Right lung (tissue), 5 donors: ENCODE results near the gene STK32C. TPM values are rescaled to one million over a fixed set of nuclear protein-coding genes. Genes with fewer than 3 reads are reported as not detected.
"Not testable (repeated sequence)": the region's sequence is repeated elsewhere in the genome, so short reads cannot be mapped to it uniquely, and the experiment has no call there.

Experiments
- DNase-seq, 2 donors: peaks; one replicate each; pipeline ENCODE4 v3.0.0-alpha.2; 2013
- polyA plus RNA-seq, 5 donors: library from polyadenylated mRNA; unstranded; fragments of 120-200 nt; gene quantifications; one replicate each; pipeline versions ENCODE4 v1.2.1 to v1.2.3, GENCODE V29; 2013; ENCODE audit warnings: inconsistent platforms in 1 of 5, low replicate concordance in 1 of 5; ENCODE audit not compliant: insufficient read length in 5 of 5, insufficient read depth in 1 of 5

The STK32C gene
- polyA plus RNA-seq, 5 donors = 8.6 to 14.1 (median 10.5) TPM

DNA sequence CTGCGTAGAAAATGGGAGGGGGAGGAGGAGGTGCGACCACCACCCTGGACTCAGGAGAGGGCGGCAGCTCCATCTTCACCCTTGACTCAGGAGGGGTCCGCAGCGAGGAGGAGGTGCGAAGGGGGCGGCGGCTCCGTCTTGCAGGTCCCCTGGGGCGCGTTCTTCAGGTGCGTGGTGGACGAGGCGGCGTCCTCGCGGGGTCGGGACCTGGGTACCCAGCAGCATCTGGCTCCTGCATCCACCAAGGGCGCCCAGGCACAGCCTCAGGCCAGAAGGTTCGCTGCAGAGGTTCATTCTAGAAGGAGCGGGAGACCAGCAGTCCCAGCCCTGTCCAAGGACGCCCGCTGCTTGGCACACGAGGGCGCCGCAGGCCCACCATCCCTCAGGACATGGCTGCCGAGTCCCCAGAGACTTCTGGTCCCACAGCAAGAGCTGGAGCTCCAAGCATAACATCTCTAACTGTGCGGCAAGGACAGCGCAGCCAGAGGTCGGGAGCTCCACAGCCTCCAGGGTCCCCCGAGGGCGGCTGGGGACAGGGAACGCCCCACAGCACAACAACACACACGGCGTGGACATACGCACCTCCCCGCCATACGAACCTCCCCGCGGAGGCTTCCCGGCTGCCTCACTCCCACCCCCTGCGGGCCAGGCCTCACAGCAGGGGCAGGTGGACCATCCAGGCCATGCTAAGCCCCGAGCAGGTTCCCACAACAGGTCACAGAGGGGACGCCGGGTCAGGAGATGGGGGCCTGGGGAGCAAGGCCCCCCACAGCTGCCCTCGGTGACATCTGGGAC is 137.8 kb downstream of the STK32C start:
- no peak for DNase-seq

DNA sequence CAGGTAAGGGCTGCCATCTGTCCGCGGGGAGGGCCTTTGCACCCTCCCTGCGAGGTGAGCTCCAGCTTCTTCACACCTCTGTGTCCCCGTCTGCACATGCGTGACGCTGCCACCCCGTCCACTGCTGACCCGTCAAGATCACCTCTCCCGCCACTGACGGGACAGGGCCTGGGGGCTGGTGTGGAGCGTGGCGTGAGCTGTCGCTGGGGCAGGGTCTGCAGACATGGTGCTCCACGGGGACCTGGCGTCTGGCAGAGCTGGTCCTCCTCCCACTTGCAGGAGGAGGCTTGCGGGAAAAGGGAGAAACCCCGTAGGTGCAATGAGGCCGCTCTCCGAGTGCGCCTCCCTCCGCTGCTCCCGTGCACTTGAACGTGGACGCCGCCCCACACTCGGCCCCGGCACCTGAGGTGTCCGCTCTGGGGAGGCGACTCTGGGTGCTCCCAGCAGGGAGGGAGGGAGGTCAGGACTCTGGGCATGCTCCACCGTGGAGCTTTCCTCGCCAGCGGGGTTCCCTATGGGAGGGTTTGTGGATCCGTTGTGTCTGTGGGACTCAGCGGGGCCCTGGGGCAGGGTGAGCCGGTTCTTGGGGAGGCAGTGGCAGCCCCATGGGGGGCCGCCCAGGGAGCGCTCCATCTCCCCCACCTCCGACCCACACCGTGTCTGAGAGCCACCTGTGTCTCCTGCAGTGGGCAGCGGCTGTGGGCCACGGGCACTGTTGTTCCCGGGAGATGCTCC is 138.6 kb downstream of the STK32C start:
- no peak for DNase-seq

DNA sequence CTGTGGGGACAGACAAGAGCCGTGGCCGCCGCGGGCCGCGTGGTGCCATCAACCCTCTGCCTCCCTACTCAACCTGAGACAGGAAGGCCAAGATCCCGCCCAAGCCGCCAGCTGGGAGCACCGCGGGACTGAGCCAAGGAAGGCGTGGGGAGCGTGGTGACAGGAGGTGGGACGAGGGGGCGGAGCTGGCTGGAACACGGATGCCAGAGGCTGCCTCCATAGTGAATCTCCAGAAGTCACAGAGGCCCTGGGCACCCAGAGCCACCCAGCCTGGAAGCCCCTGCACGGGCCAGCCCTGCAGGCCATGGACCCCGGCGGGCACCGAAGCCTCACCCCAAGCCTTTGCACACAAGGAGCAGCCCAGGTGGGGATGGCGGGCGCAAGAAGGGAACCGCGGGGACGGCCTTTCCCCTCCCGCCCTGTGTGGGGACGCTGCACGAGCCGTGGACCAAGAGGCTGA is 139.1 kb downstream of the STK32C start:
- DNase-seq = no peak

DNA sequence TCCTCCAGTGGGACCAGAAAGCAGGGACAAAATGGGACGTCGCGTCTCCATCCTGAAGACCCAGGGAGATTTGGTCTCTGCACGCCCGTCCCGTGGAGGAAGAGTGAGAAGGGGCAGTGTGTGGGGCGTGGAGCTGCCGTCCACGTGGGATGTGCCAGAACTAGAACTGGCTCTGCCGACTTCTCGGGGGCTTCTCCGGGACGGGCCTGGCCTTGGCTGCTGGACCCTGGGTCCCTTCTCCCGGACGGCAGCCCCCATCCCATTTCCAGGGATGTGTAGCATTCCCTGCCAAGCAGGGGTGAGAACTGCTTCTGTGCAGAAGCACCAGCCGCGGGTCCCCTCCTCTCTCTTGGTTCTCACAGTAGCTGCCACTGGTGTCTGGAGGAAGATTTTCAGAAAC is 139.8 kb downstream of the STK32C start:
- DNase-seq = no peak

DNA sequence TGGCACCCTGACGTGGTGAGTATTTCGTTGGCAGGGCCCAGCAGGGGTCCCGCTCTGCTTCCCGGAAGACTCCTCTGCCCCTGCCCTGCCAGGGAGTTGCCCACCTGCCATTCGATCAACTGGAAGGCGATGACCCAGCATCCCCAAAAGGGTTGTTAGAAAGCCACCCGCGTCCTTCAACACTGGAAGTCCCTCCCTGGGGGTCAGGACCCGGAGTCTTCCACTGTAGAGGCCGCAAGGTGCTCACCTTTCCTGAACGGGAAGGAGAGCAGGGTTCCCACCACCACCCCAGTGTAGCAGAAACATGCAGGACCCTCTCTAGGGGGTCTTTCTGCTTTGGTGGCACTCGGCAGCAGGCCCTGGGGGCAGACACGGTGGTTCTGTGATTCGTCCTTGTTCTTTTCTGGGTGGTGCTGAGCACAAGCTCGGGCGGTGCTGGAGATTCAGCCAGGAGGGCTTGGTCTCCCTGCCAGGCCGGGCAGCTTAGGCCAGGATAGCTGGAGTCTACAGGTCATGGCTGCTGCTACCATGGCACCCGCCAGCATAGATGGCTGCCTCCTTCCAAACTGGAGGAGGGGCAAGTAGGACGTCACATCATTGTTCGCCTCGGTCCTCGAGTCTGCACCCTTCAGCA is 140.6 kb downstream of the STK32C start:
- DNase-seq = no peak

DNA sequence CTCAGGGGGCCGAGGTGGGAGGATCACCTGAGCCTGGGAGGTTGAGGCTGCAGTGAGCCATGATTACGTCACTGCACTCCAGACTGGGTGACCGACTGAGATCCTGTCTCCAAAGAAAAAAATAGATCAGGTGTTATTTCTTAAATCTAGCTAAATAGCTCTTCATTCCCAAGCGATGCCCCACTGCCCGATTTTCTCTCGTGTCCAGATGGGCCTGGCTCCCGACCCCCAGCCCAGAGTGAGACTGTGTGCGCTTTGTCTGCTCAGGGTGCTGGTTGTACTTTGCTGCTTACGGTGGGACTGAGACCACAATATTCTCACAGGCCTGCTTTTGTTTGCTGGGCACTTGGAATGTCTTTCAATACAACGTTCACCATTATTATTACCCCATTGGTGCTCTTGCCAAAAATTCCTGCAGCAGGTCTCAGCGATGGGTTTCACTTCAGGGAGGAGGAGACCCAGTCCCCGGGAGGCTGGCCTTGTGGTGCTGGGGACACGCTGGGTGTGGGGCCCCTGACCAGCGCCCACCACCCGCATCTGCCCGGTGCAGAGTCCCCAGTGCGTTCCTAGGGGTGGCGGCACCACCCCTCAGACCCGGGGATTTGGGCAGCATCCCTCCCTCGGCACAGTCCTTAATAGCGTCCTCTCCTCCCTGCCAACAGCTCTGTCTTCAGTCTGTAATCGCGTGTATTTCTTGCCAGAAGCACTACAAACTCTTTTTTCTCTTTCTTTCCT is 141.4 kb downstream of the STK32C start:
- DNase-seq = no peak

DNA sequence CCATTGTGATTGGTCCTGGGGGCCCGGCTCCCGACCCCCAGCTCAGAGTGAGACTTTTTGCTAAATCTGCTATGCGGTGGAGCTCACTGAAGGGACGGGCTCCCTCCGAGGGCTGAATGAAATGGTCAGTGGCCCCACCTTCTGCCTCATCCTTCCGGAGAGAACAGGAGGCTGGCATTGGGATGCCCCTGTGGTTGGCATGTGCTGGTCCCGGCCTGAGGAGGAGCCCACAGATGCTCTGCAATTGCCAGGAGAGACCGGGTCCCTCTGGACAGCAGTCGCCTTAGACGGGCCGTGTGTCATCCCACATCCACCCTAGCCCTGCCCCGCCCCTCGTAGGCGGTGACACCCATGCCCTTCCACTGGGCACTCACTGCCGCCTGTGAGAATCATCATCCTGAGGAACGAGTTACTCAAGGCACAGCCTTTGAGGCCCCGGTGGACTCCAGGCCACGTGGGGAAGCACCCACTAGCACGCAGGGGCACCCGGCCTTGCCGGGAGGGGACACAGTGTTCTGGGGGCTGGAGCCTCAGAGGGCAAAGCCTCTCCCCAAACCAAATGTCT is 142.3 kb downstream of the STK32C start:
- no peak for DNase-seq

DNA sequence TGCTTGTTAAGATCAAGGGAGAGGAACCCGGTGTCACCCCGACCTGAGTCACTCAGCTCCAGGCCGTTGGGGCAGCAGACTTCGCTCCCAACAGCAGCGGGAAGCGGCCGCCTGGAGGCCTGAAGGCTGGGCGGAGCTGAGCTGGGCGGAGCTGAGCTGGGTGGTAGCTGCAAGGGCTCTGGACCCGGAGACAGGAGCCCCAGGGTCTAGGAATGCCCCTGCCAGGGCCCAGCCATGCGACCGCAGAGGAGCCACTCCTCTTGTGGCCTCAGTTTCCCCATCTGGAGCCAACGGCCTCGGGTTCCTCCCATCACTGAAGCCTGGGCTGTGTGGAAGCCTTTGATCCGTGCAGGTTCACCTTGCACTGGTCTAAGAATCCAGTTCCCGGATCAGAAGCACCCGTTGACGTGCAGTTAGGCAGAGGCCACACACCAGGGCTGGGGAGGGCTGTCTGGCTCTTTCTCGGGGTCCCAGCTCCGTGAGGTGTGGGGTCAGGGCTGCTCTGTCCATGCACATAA is 142.9 kb downstream of the STK32C start:
- DNase-seq = no peak

DNA sequence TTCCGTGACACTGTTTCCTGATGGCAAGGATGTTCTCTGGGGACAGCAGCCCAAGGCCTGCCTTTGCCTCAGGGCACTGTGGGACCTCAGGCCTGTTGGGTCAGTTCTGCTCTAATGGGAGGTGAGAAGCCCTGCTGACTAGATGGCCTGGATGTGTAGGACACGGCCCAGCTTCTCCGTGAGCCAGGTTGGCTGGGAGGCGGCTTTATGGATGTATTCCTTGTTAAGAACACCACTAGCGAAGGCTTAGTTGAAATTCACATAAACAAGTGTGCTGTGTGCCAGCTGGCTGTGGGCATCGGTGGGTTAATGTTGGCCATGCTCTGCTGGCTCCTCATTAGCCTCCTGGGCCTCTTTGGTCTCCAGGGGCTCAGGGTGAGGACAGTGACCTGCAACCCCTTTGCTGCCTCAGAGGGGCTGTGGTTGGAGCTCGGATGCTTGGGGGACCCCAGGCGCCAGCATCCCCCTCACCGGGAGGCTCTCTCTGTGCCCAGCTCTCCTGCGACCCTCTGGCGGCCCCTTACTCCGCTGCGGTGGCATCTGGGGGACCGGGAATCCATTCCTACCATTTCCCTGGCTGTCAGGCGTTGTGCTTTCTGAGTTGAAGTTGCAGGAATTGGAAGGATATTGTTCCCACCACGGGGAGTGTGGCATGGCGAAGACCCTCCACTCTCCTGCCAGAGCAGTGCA is 143.8 kb downstream of the STK32C start:
- no peak for DNase-seq

DNA sequence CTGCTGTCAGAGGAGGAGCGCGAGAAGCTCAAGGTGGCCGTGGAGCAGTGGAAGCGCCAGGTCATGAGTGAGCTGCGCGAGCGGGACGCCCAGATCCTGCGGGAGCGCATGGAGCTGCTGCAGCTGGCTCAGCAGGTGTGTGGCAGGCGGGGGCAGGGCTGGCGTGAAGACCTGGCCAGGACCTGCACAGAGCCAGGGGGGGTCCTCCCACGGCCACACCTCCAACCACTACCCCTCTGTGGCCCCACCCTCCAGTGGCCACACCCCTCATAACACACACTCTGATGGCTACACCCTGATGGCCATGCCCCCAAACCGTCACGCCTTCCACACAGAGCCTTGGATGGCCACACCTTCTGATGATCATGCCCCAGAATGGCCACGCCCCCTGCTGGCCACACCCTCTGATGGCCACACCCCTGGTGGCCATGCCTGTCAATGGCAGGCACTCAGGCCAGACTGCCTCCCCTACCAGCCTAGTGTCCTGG is 144.4 kb downstream of the STK32C start:
- DNase-seq = no peak

DNA sequence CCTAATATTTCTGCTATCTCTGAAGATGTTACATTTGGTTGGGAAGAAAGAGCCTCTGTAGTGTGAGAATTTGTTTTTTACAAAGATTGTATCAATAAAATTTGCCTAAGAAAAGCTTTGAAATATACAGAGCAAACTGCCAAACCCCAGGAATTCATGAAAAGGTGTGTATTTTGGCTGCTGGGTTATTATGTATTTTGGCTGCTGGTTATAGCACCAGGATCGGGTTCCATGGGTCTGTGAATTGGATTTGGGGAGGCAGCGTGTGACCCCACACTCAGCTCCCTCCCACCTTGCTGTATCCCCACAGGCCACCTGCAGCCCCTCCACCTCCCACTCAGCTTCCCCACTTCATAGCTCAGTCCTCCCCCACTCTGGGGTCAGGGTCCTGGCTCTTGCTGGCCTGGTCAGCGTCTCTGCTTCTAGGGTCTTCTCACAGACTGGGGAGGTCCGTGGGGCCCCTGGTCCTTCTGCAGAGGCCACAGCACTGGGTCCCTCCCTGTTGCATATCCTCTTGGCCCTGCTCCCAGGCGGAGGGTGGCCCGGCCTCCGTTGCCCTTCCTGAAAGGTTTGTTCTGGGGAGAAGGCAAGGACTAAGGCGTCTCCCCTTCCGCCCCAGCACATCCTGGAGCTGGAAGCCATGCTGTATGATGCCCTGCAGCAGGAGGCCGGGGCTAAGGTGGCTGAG is 145.0 kb downstream of the STK32C start:
- no peak for DNase-seq

DNA sequence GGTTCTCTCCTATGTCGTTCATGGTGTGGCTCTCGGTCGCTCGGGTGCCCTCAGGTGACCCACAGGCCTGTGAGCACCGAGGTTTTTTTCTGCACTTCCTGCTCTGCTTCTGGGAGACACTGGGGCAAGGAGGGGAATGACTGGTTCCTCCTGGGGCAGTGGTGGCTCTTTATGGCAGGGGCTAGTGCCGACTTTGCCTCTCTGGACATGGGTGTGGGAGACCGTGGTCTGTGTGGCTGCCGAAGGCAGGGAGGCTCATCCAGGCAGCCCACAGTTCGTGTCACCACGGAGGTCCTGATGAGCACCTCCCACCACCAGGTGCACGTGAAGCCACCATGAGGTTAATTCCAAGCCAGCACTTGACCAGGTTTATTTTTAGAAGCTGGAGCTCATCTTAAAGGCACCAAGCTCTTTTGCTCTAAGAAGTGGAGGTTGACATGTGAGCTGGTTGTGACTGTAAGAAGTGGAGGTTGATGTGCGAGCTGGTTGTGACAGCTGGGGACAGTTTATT is 145.7 kb downstream of the STK32C start:
- no peak for DNase-seq

DNA sequence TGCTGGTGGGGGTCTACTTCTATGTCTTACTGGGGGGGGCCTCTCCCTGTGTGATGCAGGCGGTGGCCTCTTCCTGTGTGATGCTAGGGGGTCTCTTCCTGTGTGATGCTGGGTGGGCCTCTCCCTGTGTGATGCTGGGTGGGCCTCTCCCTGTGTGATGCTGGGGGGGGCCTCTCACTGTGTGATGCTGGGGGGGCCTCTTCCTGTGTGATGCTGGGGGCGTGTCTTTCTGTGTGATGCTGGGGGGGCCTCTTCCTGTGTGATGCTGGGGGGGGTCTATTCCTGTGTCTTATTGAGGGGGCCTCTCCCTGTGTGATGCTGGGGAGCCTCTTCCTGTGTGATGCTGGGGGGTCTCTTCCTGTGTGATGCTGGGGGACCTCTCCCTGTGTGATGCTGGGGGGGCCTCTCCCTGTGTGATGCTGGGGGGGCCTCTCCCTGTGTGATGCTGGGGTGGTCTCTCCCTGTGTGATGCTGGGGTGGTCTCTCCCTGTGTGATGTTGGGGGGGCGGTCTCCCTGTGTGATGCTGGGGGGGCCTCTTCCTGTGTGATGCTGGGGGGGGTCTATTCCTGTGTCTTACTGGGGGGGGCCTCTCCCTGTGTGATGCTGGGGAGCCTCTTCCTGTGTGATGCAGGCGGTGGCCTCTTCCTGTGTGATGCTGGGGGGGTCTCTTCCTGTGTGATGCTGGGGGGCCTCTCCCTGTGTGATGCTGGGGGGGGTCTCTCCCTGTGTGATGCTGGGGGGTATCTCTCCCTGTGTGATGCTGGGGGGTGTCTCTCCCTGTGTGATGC is 146.7 kb downstream of the STK32C start:
- DNase-seq = not testable (repeated sequence)

DNA sequence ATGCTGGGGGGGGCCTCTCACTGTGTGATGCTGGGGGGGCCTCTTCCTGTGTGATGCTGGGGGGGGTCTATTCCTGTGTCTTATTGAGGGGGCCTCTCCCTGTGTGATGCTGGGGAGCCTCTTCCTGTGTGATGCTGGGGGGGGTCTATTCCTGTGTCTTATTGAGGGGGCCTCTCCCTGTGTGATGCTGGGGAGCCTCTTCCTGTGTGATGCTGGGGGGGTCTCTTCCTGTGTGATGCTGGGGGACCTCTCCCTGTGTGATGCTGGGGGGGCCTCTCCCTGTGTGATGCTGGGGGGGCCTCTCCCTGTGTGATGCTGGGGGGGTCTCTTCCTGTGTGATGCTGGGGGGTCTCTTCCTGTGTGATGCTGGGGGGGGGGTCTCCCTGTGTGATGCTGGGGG is 147.5 kb downstream of the STK32C start:
- not testable (repeated sequence) for DNase-seq

DNA sequence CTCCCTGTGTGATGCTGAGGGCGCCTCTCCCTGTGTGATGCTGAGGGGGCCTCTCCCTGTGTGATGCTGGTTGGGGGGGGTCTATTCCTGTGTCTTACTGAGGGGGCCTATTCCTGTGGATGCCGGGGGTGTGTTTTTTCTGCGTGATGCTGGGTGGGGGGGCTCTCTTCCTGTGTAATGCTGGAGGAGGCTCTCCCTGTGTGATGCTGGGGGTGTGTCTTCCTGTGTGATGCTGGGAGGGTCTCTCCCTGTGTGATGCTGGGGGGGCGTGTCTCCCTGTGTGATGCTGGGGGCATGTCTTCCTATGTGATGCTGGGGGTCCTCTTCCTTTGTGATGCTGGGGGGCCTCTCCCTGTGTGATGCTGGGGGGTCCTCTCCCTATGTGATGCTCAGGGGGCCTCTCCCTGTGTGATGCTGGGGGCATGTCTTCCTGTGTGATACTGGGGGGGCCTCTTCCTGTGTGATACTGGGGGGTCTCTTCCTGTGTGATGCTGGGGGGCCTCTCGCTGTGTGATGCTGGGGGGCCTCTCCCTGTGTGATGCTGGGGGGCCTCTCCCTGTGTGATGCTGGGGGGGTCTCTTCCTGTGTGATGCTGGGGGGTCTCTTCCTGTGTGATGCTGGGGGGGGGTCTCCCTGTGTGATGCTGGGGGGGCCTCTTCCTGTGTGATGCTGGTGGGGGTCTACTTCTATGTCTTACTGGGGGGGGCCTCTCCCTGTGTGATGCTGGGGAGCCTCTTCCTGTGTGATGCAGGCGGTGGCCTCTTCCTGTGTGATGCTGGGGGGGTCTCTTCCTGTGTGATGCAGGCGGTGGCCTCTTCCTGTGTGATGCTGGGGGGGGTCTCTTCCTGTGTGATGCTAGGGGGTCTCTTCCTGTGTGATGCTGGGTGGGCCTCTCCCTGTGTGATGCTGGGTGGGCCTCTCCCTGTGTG is 148.2 kb downstream of the STK32C start:
- DNase-seq = not testable (repeated sequence)

DNA sequence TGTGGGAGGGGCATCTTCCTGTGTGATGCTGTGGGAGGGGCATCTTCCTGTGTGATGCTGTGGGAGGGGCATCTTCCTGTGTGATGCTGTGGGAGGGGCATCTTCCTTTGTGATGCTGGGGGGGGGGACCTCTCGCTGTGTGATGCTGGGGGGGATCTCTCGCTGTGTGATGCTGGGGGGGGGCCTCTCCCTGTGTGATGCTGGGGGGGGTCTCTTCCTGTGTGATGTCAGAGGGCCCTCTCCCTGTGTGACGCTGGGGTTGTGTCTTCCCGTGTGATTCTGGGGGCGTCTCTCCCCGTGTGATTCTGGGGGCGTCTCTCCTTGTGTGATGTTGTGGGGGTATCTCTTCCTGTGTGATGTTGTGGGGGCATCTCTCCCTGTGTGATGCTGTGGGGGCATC is 148.9 kb downstream of the STK32C start:
- DNase-seq = no peak

DNA sequence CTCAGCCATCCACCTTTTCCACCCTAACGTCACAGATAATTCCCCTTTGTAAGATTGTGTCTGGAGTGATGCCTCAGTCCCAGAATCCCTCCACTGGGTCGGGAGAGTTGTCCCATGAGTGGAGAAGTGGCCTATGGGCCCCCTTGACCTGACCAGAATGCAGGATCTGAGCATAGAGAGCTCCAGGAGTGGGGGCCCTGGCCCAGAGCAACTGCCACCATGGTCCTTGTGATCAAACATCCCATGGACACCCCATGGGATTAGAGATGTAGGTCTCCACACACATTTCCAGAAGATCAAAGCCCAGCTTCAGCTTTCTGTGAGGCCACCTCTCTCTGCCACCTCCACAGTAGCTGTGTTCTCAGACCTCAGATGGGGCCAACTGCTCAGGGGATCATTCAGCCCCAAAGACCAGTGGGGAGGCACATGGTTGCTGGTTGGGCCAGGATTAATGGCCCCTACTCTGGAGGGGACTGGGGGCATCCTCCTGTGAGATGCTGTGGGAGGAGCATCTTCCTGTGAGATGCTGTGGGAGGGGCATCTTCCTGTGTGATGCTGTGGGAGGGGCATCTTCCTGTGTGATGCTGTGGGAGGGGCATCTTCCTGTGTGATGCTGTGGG is 149.5 kb downstream of the STK32C start:
- no peak for DNase-seq
